ENCODE data around the gene SLC39A11. TPM values are rescaled to one million over a fixed set of nuclear protein-coding genes. Genes with fewer than 3 reads are reported as not detected.

SLC39A11 gene
- total RNA-seq, 1 experiment from 2014 or later, result 7.9 TPM

GRCh38 chr17:72597354-72598087 lies 495.0 kb downstream of the SLC39A11 start:
- DNase-seq (ENCODE audit: low read depth), result no peak

Other genes starting within 250 kb of the SLC39A11 start
- gene SSTR2, start 72.3 kb upstream of the SLC39A11 start, total RNA-seq (2014; rRNA removed; shearing (Covaris generic)), result under 0.01 TPM in 2 replicates
- gene COG1, start 100.4 kb upstream of the SLC39A11 start, total RNA-seq (2014; rRNA removed; shearing (Covaris generic)), result 11.4 and 18.3 TPM in 2 replicates
- gene CPSF4L, start 169.2 kb upstream of the SLC39A11 start, total RNA-seq (2014; rRNA removed; shearing (Covaris generic)), result not detected in 2 replicates
- 12.9 and 16.5 TPM in 2 replicates for gene CDC42EP4, start 219.3 kb upstream of the SLC39A11 start, total RNA-seq (2014; rRNA removed; shearing (Covaris generic))

Data from RPMI7951 (cell line).